Measurements from ENCODE around the gene HIF1A.

DNA sequence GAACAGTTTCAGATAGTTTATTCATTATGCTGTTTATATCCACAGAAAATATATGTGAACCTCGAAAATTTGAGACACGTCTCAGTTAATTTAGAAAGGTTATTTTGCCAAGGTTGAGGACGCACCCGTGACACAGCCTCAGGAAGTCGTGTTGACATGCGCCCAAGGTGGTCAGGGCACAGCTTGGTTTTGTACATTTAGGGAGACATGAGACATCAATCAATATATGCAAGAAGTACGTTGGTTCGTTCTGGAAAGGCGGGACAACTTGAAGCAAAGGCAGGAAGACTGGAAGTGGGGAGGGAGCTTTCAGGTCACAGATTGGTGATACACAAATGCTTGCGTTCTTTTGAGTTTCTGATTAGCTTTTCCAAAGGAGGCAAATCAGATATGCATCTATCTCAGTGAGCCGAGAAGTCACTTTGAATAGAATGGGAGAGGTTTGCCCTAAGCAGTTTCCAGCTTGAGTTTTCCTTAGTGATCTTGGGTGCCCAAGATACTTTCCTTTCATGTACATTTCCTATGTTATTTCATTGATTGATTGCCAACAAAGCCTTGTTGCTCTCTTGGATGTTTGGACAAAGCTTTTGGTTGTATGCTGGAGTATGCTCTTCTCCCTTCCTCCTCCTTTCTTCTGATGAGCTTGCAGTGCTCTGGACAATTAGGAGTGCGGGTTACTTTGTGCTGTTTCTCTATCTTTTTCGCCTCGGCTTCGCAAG, 70.1 kb downstream of the HIF1A start:
- TF ChIP-seq, protein P1, sequence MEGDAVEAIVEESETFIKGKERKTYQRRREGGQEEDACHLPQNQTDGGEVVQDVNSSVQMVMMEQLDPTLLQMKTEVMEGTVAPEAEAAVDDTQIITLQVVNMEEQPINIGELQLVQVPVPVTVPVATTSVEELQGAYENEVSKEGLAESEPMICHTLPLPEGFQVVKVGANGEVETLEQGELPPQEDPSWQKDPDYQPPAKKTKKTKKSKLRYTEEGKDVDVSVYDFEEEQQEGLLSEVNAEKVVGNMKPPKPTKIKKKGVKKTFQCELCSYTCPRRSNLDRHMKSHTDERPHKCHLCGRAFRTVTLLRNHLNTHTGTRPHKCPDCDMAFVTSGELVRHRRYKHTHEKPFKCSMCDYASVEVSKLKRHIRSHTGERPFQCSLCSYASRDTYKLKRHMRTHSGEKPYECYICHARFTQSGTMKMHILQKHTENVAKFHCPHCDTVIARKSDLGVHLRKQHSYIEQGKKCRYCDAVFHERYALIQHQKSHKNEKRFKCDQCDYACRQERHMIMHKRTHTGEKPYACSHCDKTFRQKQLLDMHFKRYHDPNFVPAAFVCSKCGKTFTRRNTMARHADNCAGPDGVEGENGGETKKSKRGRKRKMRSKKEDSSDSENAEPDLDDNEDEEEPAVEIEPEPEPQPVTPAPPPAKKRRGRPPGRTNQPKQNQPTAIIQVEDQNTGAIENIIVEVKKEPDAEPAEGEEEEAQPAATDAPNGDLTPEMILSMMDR (IDR thresholded peaks at IDR 0.05 in 8 of 11, conservative IDR thresholded peaks at IDR 0.05 in 3 of 11), result no peak
- no peak for TF ChIP-seq POLR2A (IDR thresholded peaks at IDR 0.05)

All from spleen (tissue), 7 donors.